Measurements from ENCODE around the gene RREB1.

RREB1 gene

GRCh38 chr6:7157752-7158616, 50.2 kb downstream of the RREB1 start:
- no peak overlapping the region for H3K4me3 ChIP-seq (ENCODE audit: low read depth, low read length)
- no peak for TF ChIP-seq CTCF (IDR thresholded peaks at IDR 0.05; ENCODE audit: borderline replicate concordance, insufficient read depth, low read depth, low read length)

GRCh38 chr6:7159790-7160525, 52.2 kb downstream of the RREB1 start:
- TF ChIP-seq CTCF (IDR thresholded peaks at IDR 0.05; ENCODE audit: borderline replicate concordance, insufficient read depth, low read depth, low read length): no peak

GRCh38 chr6:7161253-7161623, 53.5 kb downstream of the RREB1 start:
- no peak overlapping the region for H3K4me3 ChIP-seq (ENCODE audit: low read depth, low read length)
- TF ChIP-seq CTCF (IDR thresholded peaks at IDR 0.05; ENCODE audit: borderline replicate concordance, insufficient read depth, low read depth, low read length): no peak

More at GRCh38 chr6:7159790-7160525, 52.2 kb downstream of the RREB1 start:
- H3K4me3 ChIP-seq (ENCODE audit: low read depth, low read length): no peak overlapping the region

GRCh38 chr6:7161845-7162244, 54.1 kb downstream of the RREB1 start:
- H3K4me3 ChIP-seq (ENCODE audit: low read depth, low read length): no peak overlapping the region
- no peak for TF ChIP-seq CTCF (IDR thresholded peaks at IDR 0.05; ENCODE audit: borderline replicate concordance, insufficient read depth, low read depth, low read length)

GRCh38 chr6:7163661-7164071, 55.9 kb downstream of the RREB1 start:
- no peak for TF ChIP-seq CTCF (IDR thresholded peaks at IDR 0.05; ENCODE audit: borderline replicate concordance, insufficient read depth, low read depth, low read length)

GRCh38 chr6:7164536-7165001, 56.8 kb downstream of the RREB1 start:
- no peak for TF ChIP-seq CTCF (IDR thresholded peaks at IDR 0.05; ENCODE audit: borderline replicate concordance, insufficient read depth, low read depth, low read length)
- no peak overlapping the region for H3K4me3 ChIP-seq (ENCODE audit: low read depth, low read length)

More at GRCh38 chr6:7163661-7164071, 55.9 kb downstream of the RREB1 start:
- no peak overlapping the region for H3K4me3 ChIP-seq (ENCODE audit: low read depth, low read length)
